Measurements from ENCODE around the gene TTBK1. TPM values are rescaled to one million over a fixed set of nuclear protein-coding genes. Genes with fewer than 3 reads are reported as not detected.

TTBK1 gene
- total RNA-seq, 1 experiment from 2014 or later, result 0.61 TPM

DNA sequence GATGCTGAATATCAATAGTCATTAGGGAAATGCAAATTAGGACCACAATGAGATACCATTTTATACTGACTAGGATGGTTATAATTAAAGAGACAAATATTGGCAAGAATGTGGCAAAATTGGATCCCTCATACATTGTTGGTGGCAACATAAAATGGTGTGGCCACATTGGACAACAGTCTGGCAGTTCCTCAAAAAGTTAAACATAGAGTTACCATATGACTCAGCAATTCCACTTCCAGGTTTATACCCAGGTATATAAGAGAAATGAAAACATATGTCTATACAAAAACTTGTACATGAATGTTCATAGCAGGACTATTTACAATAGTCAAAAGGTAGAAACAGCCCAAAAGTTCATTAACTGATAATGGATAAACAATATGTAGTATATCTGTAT is 67.3 kb downstream of the TTBK1 start:
- TF ChIP-seq, protein P1, sequence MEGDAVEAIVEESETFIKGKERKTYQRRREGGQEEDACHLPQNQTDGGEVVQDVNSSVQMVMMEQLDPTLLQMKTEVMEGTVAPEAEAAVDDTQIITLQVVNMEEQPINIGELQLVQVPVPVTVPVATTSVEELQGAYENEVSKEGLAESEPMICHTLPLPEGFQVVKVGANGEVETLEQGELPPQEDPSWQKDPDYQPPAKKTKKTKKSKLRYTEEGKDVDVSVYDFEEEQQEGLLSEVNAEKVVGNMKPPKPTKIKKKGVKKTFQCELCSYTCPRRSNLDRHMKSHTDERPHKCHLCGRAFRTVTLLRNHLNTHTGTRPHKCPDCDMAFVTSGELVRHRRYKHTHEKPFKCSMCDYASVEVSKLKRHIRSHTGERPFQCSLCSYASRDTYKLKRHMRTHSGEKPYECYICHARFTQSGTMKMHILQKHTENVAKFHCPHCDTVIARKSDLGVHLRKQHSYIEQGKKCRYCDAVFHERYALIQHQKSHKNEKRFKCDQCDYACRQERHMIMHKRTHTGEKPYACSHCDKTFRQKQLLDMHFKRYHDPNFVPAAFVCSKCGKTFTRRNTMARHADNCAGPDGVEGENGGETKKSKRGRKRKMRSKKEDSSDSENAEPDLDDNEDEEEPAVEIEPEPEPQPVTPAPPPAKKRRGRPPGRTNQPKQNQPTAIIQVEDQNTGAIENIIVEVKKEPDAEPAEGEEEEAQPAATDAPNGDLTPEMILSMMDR (IDR thresholded peaks at IDR 0.05; ENCODE audit: insufficient read depth in 1 of 2, low read depth in 1 of 2, low read length in 1 of 2, severe bottlenecking in 1 of 2, unreplicated experiment in 1 of 2), result no peak
- H3K4me1 Mint-ChIP-seq (ENCODE audit: low read depth, unreplicated experiment), result no peaks in the 10 kb centered on the region
- no TSS peak for BruUV-seq (replicated peaks)
- H3K9me3 Mint-ChIP-seq (ENCODE audit: unreplicated experiment), result no peaks in the 10 kb centered on the region
- no peaks in the 10 kb centered on the region for H3K27me3 ChIP-seq (replicated peaks; ENCODE audit: control insufficient read depth, insufficient read depth, low read length)
- H3K27ac Mint-ChIP-seq (ENCODE audit: unreplicated experiment), result no peak overlapping the region
- intact Hi-C loops (cut with micrococcal nuclease; ENCODE audit: unreplicated experiment), result no loop called here
- H3K9me3 ChIP-seq, result no peaks in the 10 kb centered on the region
- no peaks in the 10 kb centered on the region; the same call in 1 of the 2 replicates for H3K36me3 ChIP-seq (ENCODE audit: control insufficient read depth, insufficient read depth, low read length)
- DNase-seq, result no peak
- CTCF ChIA-PET, result no interaction called here
- no peaks in the 10 kb centered on the region for H3K4me1 ChIP-seq
- no peaks in the 10 kb centered on the region for H3K36me3 Mint-ChIP-seq (ENCODE audit: insufficient read depth, unreplicated experiment)
- H3K4me3 ChIP-seq (ENCODE audit: low read depth, low read length), result no peak overlapping the region
- H3K4me3 Mint-ChIP-seq (ENCODE audit: unreplicated experiment), result no peak overlapping the region
- H3K27me3 Mint-ChIP-seq (ENCODE audit: insufficient read depth, unreplicated experiment), result no peaks in the 10 kb centered on the region
- POLR2A ChIA-PET, result no interaction called here

DNA sequence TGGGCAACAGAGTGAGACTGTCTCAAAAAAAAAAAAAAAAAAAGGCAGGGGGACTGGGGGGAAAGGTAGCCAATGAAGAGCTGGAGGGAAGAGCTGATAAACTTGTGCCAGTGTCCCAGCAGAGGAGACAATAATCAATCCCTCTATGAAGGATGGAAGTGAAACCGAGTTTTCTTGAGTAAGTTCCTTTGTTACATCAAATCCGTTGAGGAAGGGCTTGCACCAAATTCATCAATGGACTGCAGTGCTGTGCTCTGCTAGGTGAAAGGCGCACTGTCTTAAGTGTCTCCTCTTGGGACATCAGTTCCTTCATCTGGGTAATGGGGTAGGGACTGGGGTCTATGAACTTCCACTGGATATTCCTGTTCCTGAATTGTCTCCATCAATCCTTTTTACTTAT is 68.4 kb downstream of the TTBK1 start:
- no peaks in the 10 kb centered on the region for H3K9me3 Mint-ChIP-seq (ENCODE audit: unreplicated experiment)
- DNase-seq, result no peak
- Histone ChIP-seq H3K27me3 (replicated peaks; ENCODE audit: control insufficient read depth, insufficient read depth, low read length) (no peaks in the 10 kb centered on the region), H3K4me1 (no peaks in the 10 kb centered on the region), H3K9me3 (no peaks in the 10 kb centered on the region), H3K36me3 (ENCODE audit: control insufficient read depth, insufficient read depth, low read length) (no peaks in the 10 kb centered on the region; the same call in 1 of the 2 replicates), H3K4me3 (ENCODE audit: low read depth, low read length) (no peak overlapping the region)
- no TSS peak for BruUV-seq (replicated peaks)
- no peak overlapping the region for H3K4me3 Mint-ChIP-seq (ENCODE audit: unreplicated experiment)
- no peaks in the 10 kb centered on the region for H3K36me3 Mint-ChIP-seq (ENCODE audit: insufficient read depth, unreplicated experiment)
- ChIA-PET CTCF (interaction anchor here (0.6 kb wide), 1 partner anchor 91 kb away, joined by 3 read pairs; no protein-coding TSS in a partner anchor), POLR2A (interaction anchor here (0.6 kb wide), 1 partner anchor 83 kb away, joined by 6 read pairs; no protein-coding TSS in a partner anchor)
- TF ChIP-seq, protein P1 (IDR thresholded peaks at IDR 0.05; ENCODE audit: insufficient read depth in 1 of 2, low read depth in 1 of 2, low read length in 1 of 2, severe bottlenecking in 1 of 2, unreplicated experiment in 1 of 2), result no peak
- intact Hi-C loops (cut with micrococcal nuclease; ENCODE audit: unreplicated experiment), result no loop called here
- H3K27ac Mint-ChIP-seq (ENCODE audit: unreplicated experiment), result no peak overlapping the region
- no peaks in the 10 kb centered on the region for H3K4me1 Mint-ChIP-seq (ENCODE audit: low read depth, unreplicated experiment)
- peaks cover 3% of the 10 kb centered on the region for H3K27me3 Mint-ChIP-seq (ENCODE audit: insufficient read depth, unreplicated experiment)

DNA sequence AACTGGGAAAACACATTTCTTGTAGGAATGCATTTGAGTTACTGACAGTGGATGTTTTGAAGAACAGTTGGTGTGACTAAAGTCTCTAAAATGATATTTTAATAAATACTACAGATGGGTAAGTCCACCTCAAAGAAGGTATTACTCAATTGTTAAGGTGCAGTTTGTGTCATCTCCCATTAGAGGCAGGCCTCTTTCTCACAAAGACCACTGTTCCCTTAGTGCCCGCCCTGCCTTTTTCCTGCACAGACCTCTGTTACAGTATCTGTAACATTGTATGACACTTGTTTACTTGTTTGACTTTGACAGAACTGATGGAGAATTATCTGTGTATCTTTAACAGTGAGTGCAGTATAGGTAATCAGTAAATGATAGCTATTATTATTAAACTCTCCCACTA is 70.5 kb downstream of the TTBK1 start:
- TF ChIP-seq, protein P1 (IDR thresholded peaks at IDR 0.05; ENCODE audit: insufficient read depth in 1 of 2, low read depth in 1 of 2, low read length in 1 of 2, severe bottlenecking in 1 of 2, unreplicated experiment in 1 of 2), result no peak
- ChIA-PET CTCF (interaction anchor here (0.5 to 1.1 kb wide), 2 partner anchors 20 to 164 kb away, joined by 3 read pairs; partner anchors contain the start of gene TJAP1), POLR2A (no interaction called here)
- Mint-ChIP-seq H3K27me3 (ENCODE audit: insufficient read depth, unreplicated experiment) (peaks cover 3% of the 10 kb centered on the region), H3K4me3 (ENCODE audit: unreplicated experiment) (no peak overlapping the region), H3K36me3 (ENCODE audit: insufficient read depth, unreplicated experiment) (no peaks in the 10 kb centered on the region), H3K9me3 (ENCODE audit: unreplicated experiment) (no peaks in the 10 kb centered on the region), H3K27ac (ENCODE audit: unreplicated experiment) (no peak overlapping the region), H3K4me1 (ENCODE audit: low read depth, unreplicated experiment) (no peaks in the 10 kb centered on the region)
- H3K27me3 ChIP-seq (replicated peaks; ENCODE audit: control insufficient read depth, insufficient read depth, low read length), result no peaks in the 10 kb centered on the region
- no TSS peak for BruUV-seq (replicated peaks)
- H3K9me3 ChIP-seq, result no peaks in the 10 kb centered on the region
- no peak for DNase-seq
- H3K4me1 ChIP-seq, result no peaks in the 10 kb centered on the region
- no peaks in the 10 kb centered on the region; the same call in 1 of the 2 replicates for H3K36me3 ChIP-seq (ENCODE audit: control insufficient read depth, insufficient read depth, low read length)
- intact Hi-C loops (cut with micrococcal nuclease; ENCODE audit: unreplicated experiment), result no loop called here
- H3K4me3 ChIP-seq (ENCODE audit: low read depth, low read length), result no peak overlapping the region

All from Caco-2 (cell line).